Measurements from ENCODE around the gene TMEM272. TPM values are rescaled to one million over a fixed set of nuclear protein-coding genes. Genes with fewer than 3 reads are reported as not detected.

TMEM272 gene
- total and polyA plus RNA-seq, 2 of the 13 experiments (the other 11 are each of a cell fraction or from before 2014, with no cell fraction given): 0.37 to 0.62 TPM

DNA sequence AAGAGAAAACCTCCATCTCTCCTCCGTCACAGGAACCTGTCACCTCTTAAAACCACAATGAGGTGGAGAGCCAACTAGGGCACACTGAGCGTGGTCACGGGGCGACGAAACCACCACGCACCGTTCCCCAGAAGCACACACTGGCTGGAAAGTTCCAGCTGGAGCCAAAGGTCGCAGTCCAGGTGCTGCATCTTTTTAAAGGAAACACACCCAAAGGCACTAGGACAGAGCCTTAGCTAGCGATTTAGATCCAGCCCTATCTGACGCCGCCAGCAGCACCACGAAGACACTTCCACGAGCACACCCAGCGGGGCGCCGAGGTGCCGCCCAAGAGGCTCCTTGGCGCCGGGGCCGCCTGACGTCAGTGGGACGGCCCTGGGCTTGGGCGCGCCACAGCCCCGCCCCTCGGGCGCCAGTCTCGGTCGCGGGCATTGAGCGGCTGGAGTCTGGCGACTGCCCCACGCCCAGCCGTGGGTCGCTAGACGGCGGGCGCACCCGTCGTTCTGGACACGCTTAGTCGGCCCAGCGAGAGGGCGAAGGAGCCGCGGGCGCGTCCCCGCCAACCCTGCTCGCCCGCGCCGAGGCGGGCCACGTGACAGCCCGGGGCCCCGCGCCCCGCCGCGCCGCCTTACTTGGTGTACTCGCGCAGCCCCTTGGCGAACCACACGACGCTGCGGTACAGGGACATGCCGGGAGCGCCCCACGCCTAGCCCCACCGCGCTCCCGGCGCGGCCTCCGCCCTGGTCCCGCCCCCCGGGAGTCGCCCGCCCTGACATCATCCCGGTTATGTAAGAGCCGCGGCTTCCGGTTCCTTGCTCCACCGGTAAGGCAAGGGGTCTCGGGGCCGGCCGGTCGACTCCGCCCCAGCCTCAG lies 41.3 kb downstream of the TMEM272 start, which contains the start of gene DHRS12 (continued):
- TF ChIP-seq, protein P1, sequence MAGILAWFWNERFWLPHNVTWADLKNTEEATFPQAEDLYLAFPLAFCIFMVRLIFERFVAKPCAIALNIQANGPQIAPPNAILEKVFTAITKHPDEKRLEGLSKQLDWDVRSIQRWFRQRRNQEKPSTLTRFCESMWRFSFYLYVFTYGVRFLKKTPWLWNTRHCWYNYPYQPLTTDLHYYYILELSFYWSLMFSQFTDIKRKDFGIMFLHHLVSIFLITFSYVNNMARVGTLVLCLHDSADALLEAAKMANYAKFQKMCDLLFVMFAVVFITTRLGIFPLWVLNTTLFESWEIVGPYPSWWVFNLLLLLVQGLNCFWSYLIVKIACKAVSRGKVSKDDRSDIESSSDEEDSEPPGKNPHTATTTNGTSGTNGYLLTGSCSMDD (CRISPR knock-in tag; IDR thresholded peaks at IDR 0.05): no peak
- TF ChIP-seq ZNF30 (CRISPR knock-in tag; IDR thresholded peaks at IDR 0.05): no peak
- TF ChIP-seq TCF7L2 (IDR thresholded peaks at IDR 0.05; ENCODE audit: low read depth, low read length): no peak
- peak; percentile 44; the same call in 1 of the 2 replicates for TF ChIP-seq ZNF234 (CRISPR knock-in tag; conservative IDR thresholded peaks at IDR 0.05)
- no peak for TF ChIP-seq ZNF432 (CRISPR knock-in tag; IDR thresholded peaks at IDR 0.05; ENCODE audit: borderline replicate concordance)
- peak; percentile 50; the same call in 1 of the 2 replicates for TF ChIP-seq ZNF841 (CRISPR knock-in tag; IDR thresholded peaks at IDR 0.05; ENCODE audit: borderline replicate concordance)
- TF ChIP-seq ZNF124 (CRISPR knock-in tag; IDR thresholded peaks at IDR 0.05): no peak
- TF ChIP-seq, protein P2, sequence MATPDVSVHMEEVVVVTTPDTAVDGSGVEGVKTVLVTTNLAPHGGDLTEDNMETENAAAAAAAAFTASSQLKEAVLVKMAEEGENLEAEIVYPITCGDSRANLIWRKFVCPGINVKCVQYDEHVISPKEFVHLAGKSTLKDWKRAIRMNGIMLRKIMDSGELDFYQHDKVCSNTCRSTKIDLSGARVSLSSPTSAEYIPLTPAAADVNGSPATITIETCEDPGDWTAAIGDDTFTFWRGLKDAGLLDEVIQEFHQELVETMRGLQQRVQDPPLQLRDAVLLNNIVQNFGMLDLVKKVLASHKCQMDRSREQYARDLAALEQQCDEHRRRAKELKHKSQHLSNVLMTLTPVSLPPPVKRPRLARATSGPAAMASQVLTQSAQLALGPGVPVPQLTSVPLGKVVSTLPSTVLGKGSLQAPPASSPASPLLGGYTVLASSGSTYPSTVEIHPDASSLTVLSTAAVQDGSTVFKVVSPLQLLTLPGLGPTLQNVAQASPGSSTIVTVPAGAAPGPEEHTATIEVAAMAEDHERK (CRISPR knock-in tag; IDR thresholded peaks at IDR 0.05; ENCODE audit: low read depth): no peak
- 0 out of 2 replicates have a peak, but pooled peaks have one; percentile 30 for TF ChIP-seq BCL6 (CRISPR knock-in tag; IDR thresholded peaks at IDR 0.05)
- TF ChIP-seq ZSCAN9 (CRISPR knock-in tag; IDR thresholded peaks at IDR 0.05; ENCODE audit: borderline replicate concordance): 0 out of 2 replicates have a peak, but pooled peaks have one; percentile 16
- TF ChIP-seq, protein P3, sequence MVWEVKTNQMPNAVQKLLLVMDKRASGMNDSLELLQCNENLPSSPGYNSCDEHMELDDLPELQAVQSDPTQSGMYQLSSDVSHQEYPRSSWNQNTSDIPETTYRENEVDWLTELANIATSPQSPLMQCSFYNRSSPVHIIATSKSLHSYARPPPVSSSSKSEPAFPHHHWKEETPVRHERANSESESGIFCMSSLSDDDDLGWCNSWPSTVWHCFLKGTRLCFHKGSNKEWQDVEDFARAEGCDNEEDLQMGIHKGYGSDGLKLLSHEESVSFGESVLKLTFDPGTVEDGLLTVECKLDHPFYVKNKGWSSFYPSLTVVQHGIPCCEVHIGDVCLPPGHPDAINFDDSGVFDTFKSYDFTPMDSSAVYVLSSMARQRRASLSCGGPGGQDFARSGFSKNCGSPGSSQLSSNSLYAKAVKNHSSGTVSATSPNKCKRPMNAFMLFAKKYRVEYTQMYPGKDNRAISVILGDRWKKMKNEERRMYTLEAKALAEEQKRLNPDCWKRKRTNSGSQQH (CRISPR knock-in tag; IDR thresholded peaks at IDR 0.05; ENCODE audit: low read depth): peak; percentile 13; the same call in 1 of the 2 replicates
- no peak for TF ChIP-seq ZNF207 (IDR thresholded peaks at IDR 0.05; ENCODE audit: borderline replicate concordance)
- TF ChIP-seq ZNF572 (CRISPR knock-in tag; IDR thresholded peaks at IDR 0.05): no peak
- TF ChIP-seq, protein P4, sequence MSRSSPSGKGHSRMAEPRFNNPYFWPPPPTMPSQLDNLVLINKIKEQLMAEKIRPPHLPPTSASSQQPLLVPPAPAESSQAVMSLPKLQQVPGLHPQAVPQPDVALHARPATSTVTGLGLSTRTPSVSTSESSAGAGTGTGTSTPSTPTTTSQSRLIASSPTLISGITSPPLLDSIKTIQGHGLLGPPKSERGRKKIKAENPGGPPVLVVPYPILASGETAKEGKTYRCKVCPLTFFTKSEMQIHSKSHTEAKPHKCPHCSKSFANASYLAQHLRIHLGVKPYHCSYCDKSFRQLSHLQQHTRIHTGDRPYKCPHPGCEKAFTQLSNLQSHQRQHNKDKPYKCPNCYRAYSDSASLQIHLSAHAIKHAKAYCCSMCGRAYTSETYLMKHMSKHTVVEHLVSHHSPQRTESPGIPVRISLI (CRISPR knock-in tag; IDR thresholded peaks at IDR 0.05; ENCODE audit: borderline replicate concordance): no peak
- TF ChIP-seq HDAC6 (IDR thresholded peaks at IDR 0.05; ENCODE audit: low read depth, low read length): no peak
- TF ChIP-seq, protein P5, sequence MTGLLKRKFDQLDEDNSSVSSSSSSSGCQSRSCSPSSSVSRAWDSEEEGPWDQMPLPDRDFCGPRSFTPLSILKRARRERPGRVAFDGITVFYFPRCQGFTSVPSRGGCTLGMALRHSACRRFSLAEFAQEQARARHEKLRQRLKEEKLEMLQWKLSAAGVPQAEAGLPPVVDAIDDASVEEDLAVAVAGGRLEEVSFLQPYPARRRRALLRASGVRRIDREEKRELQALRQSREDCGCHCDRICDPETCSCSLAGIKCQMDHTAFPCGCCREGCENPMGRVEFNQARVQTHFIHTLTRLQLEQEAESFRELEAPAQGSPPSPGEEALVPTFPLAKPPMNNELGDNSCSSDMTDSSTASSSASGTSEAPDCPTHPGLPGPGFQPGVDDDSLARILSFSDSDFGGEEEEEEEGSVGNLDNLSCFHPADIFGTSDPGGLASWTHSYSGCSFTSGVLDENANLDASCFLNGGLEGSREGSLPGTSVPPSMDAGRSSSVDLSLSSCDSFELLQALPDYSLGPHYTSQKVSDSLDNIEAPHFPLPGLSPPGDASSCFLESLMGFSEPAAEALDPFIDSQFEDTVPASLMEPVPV (CRISPR knock-in tag; IDR thresholded peaks at IDR 0.05): no peak
- no peak for TF ChIP-seq HOXA5 (CRISPR knock-in tag; IDR thresholded peaks at IDR 0.05)
- TF ChIP-seq KAT8 (CRISPR knock-in tag; IDR thresholded peaks at IDR 0.05): peak; percentile 41
- no peak for TF ChIP-seq NBN (conservative IDR thresholded peaks at IDR 0.05)
- peak; percentile 39; the same call in 1 of the 2 replicates for TF ChIP-seq YEATS2 (CRISPR knock-in tag; IDR thresholded peaks at IDR 0.05; ENCODE audit: borderline replicate concordance)

Measured in HepG2 (cell line).